ENCODE results near the gene MAP7D1. TPM values are rescaled to one million over a fixed set of nuclear protein-coding genes. Genes with fewer than 3 reads are reported as not detected.

Gene MAP7D1
- total RNA-seq, 4 donors from 2014 or later, result 376 to 967 (median 474) TPM

DNA sequence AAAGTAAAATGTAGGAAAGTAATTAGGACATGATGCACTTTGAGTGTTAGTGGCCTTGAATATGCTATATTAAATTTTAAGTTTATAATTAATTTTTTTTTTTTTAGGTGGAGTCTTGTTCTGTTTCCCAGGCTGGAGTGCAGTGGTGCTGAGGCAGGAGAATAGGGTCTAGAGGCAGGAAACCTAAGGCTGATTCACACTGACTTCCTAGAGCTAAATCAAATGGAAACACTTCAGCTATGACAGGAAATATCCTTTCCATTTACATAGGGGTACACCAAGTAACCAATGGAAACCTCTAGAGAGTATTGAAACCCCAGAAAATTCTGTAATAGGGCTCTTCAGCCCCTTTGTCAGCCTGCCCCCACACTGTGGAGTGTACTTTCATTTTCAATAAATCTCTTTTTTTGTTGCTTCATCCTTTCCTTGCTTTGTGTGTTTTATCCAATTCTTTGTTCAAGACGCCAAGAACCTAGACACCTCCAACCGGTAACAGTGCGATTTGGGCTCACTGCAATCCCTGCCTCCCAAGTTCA is 50.4 kb downstream of the MAP7D1 start:
- no peak for DNase-seq
- Histone ChIP-seq H3K27ac (peak overlapping the region; percentile 78 to 96 (median 91)), H3K36me3 (no peaks in the 10 kb centered on the region), H3K4me1 (peaks cover 55 to 71% of the 10 kb centered on the region in 2 donors), H3K27me3 (no peaks in the 10 kb centered on the region), H3K4me3 (no peak overlapping the region), H3K9me3 (no peaks in the 10 kb centered on the region)
- ATAC-seq, result no peak
- intact Hi-C loops (cut with DNase I; ENCODE audit: low total_unique reads) (no loop called here), in situ Hi-C loops (cut with MboI; ENCODE audit: low sequenced_read_pairs in 4 of 4) (loop anchor here in 1 of 4 donors (10.0 kb wide), 1 partner anchor 78 kb away; no protein-coding TSS in a partner anchor)
- no peak for TF ChIP-seq CTCF (IDR thresholded peaks at IDR 0.05 in 4 of 5, conservative IDR thresholded peaks at IDR 0.05 in 1 of 5)
- TF ChIP-seq POLR2A (IDR thresholded peaks at IDR 0.05), result no peak

DNA sequence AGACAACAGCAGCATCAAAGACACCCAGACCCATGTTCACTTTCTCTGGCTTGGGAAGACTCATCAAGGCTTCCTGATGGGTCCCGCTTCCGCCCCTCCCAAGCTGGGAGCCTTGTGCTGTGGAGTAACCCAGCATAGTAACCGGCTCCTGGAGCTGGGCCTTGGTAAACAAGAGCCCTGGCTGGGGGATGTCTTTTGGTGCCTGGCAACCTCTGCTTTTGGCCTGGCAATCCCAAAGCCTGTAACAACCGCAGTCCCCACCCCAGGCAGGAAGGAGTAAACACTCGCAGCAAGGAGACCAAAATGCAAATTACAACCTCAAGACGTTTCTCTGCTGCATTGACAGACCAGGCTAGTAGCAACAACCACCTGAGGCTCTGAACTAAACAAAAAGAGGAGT is 51.4 kb downstream of the MAP7D1 start:
- peaks cover 48 to 70% of the 10 kb centered on the region in 2 donors for H3K4me1 ChIP-seq
- H3K4me3 ChIP-seq, result peak overlapping the region in 3 of 4 donors; percentile 14 to 52 (median 50)
- intact Hi-C loops (cut with DNase I; ENCODE audit: low total_unique reads), result no loop called here
- peak in 1 of 2 donors; percentile 55 for TF ChIP-seq POLR2A (IDR thresholded peaks at IDR 0.05)
- no peak for TF ChIP-seq CTCF (IDR thresholded peaks at IDR 0.05 in 4 of 5, conservative IDR thresholded peaks at IDR 0.05 in 1 of 5)
- peak overlapping the region; percentile 78 to 96 (median 91) for H3K27ac ChIP-seq
- H3K36me3 ChIP-seq, result no peaks in the 10 kb centered on the region
- DNase-seq (peak; percentile 62 to 77), ATAC-seq (peak in 1 of 2 donors; percentile 18)
- in situ Hi-C loops (cut with MboI; ENCODE audit: low sequenced_read_pairs in 4 of 4), result loop anchor here in 1 of 4 donors (10.0 kb wide), 1 partner anchor 77 kb away; no protein-coding TSS in a partner anchor
- H3K9me3 ChIP-seq, result no peaks in the 10 kb centered on the region
- H3K27me3 ChIP-seq, result no peaks in the 10 kb centered on the region

DNA sequence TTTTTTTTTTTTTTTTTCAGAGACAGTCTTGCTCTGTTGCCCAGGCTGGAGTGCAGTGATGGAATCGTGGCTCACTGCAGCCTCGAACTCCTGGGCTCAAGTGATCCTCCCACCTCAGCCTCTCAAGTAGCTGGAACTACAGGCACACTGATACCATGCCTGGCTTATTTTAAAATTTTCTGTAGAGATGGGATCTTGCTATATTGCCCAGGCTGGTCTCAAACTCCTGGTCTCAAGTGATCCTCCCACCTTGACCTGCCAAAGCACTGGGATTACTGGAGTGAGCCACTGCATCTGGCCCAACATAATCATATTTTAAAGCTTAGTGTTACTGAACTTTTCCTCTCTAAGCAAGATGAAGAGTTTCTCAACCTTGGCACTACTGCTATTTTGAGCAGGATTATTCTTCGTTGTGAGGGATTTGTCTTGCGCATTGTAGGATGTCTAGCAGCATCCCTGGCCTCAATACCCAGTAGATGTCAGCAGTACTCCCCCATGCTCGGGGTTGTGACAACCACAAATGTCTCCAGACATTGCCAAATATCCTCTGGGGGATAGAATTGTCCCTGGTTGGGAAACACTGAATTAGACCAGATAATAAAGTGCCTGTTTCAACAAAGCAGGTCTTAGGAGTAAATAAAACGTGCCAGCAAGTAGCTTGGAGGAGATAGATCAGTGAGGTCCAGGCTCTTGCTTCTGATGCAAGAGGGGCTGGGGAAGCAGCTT is 53.2 kb downstream of the MAP7D1 start:
- TF ChIP-seq POLR2A (IDR thresholded peaks at IDR 0.05), result no peak
- TF ChIP-seq CTCF (IDR thresholded peaks at IDR 0.05 in 4 of 5, conservative IDR thresholded peaks at IDR 0.05 in 1 of 5), result peak in 1 of 5 experiments; percentile 3
- in situ Hi-C loops (cut with MboI; ENCODE audit: low sequenced_read_pairs in 4 of 4) (loop anchor here in 1 of 4 donors (10.0 kb wide), 1 partner anchor 76 kb away; no protein-coding TSS in a partner anchor), intact Hi-C loops (cut with DNase I; ENCODE audit: low total_unique reads) (loop anchor here (2.0 kb wide), 1 partner anchor 74 kb away; no protein-coding TSS in a partner anchor)
- Histone ChIP-seq H3K27ac (peak overlapping the region; percentile 80 to 96 (median 91)), H3K4me1 (peaks cover 37 to 55% of the 10 kb centered on the region in 2 donors), H3K9me3 (no peaks in the 10 kb centered on the region), H3K36me3 (no peaks in the 10 kb centered on the region), H3K27me3 (no peaks in the 10 kb centered on the region), H3K4me3 (peak overlapping the region in 2 of 4 donors; percentile 50 to 52)
- ATAC-seq, result peak; percentile 66 to 73
- DNase-seq, result peak; percentile 38 to 74

DNA sequence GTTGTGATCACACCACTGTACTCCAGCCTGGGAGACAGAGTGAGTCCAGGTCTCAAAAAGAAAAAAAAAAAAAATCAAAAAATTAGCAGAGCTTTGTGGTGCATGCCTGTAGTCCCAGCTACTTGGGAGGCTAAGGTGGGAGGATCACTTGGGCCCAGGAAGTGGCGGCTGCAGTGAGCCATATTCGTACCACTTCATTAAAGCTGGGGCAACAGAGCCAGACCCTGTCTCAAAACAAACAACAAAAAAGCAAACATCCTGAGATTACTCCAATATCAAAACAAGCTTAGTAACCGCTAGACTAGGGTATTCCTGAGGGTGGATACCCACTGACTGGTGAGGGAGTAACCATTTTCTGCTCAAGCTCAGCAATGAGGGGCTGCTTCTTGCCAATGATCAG is 55.3 kb downstream of the MAP7D1 start:
- DNase-seq (no peak), ATAC-seq (no peak)
- H3K9me3 ChIP-seq, result no peaks in the 10 kb centered on the region
- intact Hi-C loops (cut with DNase I; ENCODE audit: low total_unique reads), result no loop called here
- H3K4me1 ChIP-seq, result peaks cover 24 to 35% of the 10 kb centered on the region in 2 donors
- H3K27ac ChIP-seq, result no peak overlapping the region
- in situ Hi-C loops (cut with MboI; ENCODE audit: low sequenced_read_pairs in 4 of 4), result no loop called here
- no peaks in the 10 kb centered on the region for H3K36me3 ChIP-seq
- TF ChIP-seq POLR2A (IDR thresholded peaks at IDR 0.05) (no peak), CTCF (IDR thresholded peaks at IDR 0.05 in 4 of 5, conservative IDR thresholded peaks at IDR 0.05 in 1 of 5) (no peak)
- H3K27me3 ChIP-seq, result no peaks in the 10 kb centered on the region
- no peak overlapping the region for H3K4me3 ChIP-seq
